ENCODE data around the gene AIG1. TPM values are rescaled to one million over a fixed set of nuclear protein-coding genes. Genes with fewer than 3 reads are reported as not detected.

The AIG1 gene
- total RNA-seq, 2 donors from 2014 or later = 11.9 to 13.5 TPM

DNA sequence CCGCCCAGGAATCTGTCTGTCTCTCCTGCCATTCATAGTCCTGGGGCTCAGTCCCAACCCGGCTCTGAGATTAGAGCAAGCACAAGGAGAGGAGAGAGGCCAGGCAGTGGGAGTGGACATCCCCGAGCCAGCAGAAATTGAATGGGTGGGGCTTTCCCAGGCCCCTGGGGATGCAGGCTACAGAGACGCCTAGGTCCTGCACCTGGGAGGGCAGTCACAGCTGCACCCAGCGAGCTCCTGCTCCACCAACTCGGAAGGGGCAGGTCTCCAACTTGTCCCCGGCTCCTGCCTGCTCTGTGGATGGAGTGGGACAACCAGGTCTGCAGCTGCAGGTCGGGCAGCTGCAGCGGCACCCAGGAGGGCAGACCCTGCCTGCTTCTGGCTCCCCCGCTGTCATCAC lies 11.1 kb upstream of the AIG1 start:
- ATAC-seq (no peak), DNase-seq (no peak)
- Histone ChIP-seq H3K27ac (no peak overlapping the region), H3K27me3 (no peaks in the 10 kb centered on the region), H3K4me1 (no peaks in the 10 kb centered on the region), H3K36me3 (replicated peaks in 1 of 2; ENCODE audit: insufficient read depth in 1 of 2, low read depth in 2 of 2) (no peaks in the 10 kb centered on the region), H3K9me3 (no peaks in the 10 kb centered on the region), H3K4me3 (no peak overlapping the region)
- no peak for TF ChIP-seq POLR2A (IDR thresholded peaks at IDR 0.05)
- TF ChIP-seq, protein P1, sequence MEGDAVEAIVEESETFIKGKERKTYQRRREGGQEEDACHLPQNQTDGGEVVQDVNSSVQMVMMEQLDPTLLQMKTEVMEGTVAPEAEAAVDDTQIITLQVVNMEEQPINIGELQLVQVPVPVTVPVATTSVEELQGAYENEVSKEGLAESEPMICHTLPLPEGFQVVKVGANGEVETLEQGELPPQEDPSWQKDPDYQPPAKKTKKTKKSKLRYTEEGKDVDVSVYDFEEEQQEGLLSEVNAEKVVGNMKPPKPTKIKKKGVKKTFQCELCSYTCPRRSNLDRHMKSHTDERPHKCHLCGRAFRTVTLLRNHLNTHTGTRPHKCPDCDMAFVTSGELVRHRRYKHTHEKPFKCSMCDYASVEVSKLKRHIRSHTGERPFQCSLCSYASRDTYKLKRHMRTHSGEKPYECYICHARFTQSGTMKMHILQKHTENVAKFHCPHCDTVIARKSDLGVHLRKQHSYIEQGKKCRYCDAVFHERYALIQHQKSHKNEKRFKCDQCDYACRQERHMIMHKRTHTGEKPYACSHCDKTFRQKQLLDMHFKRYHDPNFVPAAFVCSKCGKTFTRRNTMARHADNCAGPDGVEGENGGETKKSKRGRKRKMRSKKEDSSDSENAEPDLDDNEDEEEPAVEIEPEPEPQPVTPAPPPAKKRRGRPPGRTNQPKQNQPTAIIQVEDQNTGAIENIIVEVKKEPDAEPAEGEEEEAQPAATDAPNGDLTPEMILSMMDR (IDR thresholded peaks at IDR 0.05) = no peak
- intact Hi-C loops (cut with DNase I) = no loop called here
- WGBS, 2 donors = 78 to 86% methylated on average over 6 to 10 of the region's 10 CpGs

DNA sequence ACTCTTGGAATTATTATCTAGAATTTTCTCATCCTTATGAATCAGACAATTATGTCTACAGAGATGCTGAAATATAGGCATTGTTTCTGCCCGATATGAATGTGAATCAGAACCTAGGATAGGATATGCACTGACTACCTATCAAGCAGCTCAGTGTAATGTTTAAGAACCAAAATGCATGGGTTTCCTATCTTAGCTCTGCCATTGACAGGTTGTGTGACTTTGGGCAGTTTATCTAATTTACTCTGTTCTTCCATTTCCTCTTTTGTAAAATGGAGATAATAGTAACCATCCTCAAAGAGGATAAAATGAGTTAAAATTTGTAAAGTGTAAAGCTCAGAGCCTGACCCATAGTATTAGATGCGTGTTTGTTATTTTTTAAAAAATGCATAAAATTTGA lies 10.2 kb upstream of the AIG1 start:
- no peak overlapping the region for H3K27ac ChIP-seq
- TF ChIP-seq POLR2A (IDR thresholded peaks at IDR 0.05) = no peak
- TF ChIP-seq, protein P1 (IDR thresholded peaks at IDR 0.05) = no peak
- H3K9me3 ChIP-seq = no peaks in the 10 kb centered on the region
- WGBS, 2 donors = 79 to 82% methylated on average over 2 of the region's 2 CpGs
- intact Hi-C loops (cut with DNase I) = no loop called here
- no peaks in the 10 kb centered on the region for H3K27me3 ChIP-seq
- DNase-seq = no peak
- H3K4me3 ChIP-seq = no peak overlapping the region
- H3K4me1 ChIP-seq = no peaks in the 10 kb centered on the region
- H3K36me3 ChIP-seq (replicated peaks in 1 of 2; ENCODE audit: insufficient read depth in 1 of 2, low read depth in 2 of 2) = no peaks in the 10 kb centered on the region
- no peak for ATAC-seq

DNA sequence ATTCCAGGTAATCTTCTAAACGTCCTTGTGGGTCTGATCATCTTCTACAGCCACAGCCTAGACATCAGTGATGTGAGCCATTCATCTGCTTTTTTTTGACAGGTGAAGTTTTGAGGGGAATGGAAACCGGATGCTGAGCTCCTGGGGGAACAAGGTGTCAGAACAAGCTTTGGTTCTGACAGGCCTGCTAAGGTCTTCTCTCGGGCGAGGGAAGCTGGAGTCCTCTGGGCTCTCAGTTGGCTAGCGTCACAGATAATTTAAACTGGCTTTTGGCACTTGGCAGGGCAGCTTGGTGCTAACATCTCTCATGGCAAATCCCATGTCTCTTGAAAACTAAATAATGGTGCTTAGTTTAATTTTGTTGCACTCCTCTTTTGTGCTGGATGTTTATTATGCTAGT lies 8.4 kb upstream of the AIG1 start:
- H3K27ac ChIP-seq = no peak overlapping the region
- no peaks in the 10 kb centered on the region for H3K36me3 ChIP-seq (replicated peaks in 1 of 2; ENCODE audit: insufficient read depth in 1 of 2, low read depth in 2 of 2)
- H3K9me3 ChIP-seq = no peaks in the 10 kb centered on the region
- TF ChIP-seq POLR2A (IDR thresholded peaks at IDR 0.05) = no peak
- TF ChIP-seq, protein P1 (IDR thresholded peaks at IDR 0.05) = no peak
- H3K4me3 ChIP-seq = no peak overlapping the region
- 69 to 77% methylated on average over 4 to 5 of the region's 5 CpGs for WGBS, 2 donors
- ATAC-seq (no peak), DNase-seq (no peak)
- no peaks in the 10 kb centered on the region for H3K4me1 ChIP-seq
- intact Hi-C loops (cut with DNase I) = no loop called here
- no peaks in the 10 kb centered on the region for H3K27me3 ChIP-seq

DNA sequence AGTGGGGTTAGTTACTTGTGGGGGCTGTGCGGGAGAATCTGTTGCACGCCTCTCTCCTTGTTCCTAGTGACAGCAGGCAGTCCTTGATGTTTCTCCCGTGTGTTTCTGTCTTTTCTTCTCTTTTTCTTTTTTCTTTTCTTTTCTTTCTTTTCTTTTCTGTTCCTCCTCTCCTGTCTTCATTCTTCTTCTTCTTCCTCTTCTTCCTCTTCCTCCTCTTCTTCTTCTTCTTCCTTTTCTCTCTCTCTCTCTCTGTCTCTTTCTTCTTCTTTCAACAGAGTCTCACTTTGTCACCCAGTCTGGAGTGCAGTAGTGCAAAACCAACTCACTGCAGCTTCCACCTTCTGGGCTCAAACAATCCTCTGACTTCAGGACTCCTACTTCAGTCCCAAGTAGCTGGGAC lies 6.8 kb upstream of the AIG1 start:
- WGBS, 2 donors = 68 to 84% methylated on average over 3 of the region's 3 CpGs
- ATAC-seq (no peak), DNase-seq (no peak)
- Histone ChIP-seq H3K4me3 (no peak overlapping the region), H3K27ac (no peak overlapping the region), H3K9me3 (no peaks in the 10 kb centered on the region), H3K4me1 (no peaks in the 10 kb centered on the region), H3K36me3 (replicated peaks in 1 of 2; ENCODE audit: insufficient read depth in 1 of 2, low read depth in 2 of 2) (no peaks in the 10 kb centered on the region), H3K27me3 (no peaks in the 10 kb centered on the region)
- TF ChIP-seq, protein P1 (IDR thresholded peaks at IDR 0.05) = no peak
- no peak for TF ChIP-seq POLR2A (IDR thresholded peaks at IDR 0.05)
- intact Hi-C loops (cut with DNase I) = no loop called here

DNA sequence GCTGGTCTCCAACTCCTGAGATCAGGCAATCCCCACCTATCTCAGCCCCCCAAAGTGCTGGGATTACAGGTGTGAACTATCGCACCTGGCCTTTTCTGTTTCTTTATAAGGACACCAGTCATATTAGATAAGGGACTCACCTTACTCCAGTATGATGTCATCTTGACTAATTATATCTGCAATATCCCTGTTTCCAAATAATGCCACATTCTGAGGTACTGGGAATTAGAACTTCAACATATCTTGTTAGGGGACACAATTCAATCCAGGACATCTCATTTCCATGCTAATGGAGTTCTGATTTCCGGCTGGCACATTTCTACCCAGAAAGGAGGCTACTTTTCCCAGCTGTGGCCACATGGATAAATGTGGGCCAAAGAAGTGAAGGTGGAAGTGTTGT lies 6.4 kb upstream of the AIG1 start:
- no peaks in the 10 kb centered on the region for H3K9me3 ChIP-seq
- intact Hi-C loops (cut with DNase I) = no loop called here
- TF ChIP-seq, protein P1 (IDR thresholded peaks at IDR 0.05) = no peak
- TF ChIP-seq POLR2A (IDR thresholded peaks at IDR 0.05) = no peak
- H3K27ac ChIP-seq = no peak overlapping the region
- WGBS, 2 donors = 70 to 84% methylated on average over 2 of the region's 2 CpGs
- DNase-seq = no peak
- no peaks in the 10 kb centered on the region for H3K36me3 ChIP-seq (replicated peaks in 1 of 2; ENCODE audit: insufficient read depth in 1 of 2, low read depth in 2 of 2)
- no peak for ATAC-seq
- no peaks in the 10 kb centered on the region for H3K4me1 ChIP-seq
- H3K27me3 ChIP-seq = no peaks in the 10 kb centered on the region
- H3K4me3 ChIP-seq = no peak overlapping the region

All from body of pancreas (tissue), 4 donors.